ENCODE results near the gene RAD23B.
"Not testable (repeated sequence)": the region's sequence is repeated elsewhere in the genome, so short reads cannot be mapped to it uniquely, and the experiment has no call there.

Gene RAD23B

DNA sequence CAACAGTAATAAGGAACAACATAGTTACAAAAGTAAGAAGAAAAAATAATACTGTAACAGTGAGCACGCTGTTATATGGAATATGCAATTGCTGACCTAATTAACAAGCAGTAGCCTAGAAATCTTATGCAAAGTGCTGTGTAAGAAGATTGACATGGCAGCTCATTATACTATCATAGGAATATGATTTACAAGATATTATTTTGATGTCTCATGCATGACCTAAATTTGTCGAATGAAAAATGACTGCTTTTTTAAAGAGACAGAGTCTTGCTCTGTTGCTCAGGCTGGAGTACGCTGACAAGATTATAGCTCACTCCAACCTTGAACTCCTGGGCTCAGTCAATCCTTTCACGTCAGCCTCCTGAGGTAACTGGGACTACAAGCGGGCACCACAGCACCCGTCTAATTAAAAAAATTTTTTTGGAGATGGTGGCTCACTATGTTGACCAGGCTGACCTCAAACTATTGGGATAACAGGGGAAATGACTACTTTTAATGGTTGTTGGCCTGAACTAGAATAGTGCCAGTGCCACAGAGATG, 10.5 kb downstream of the RAD23B start:
- no peak for DNase-seq (ENCODE audit: low spot score)

DNA sequence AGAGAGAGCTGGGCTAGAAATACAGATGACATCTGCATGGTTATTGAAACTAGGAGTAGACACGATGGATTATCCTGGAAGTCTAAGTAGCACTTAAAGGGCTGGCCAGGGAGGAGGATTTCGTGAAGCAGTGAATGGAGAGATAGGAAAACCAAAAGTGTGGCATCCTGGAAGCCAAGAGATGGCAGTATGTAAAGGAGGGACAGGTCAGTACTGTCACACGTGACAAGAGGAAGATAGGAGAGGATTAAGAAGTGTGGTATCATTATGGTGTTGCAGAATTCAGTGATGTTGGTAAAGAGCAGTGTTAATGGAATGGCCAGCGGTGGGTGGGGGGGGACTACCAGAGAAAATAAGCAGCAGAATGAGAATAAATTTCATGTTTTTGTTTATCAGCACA, 11.7 kb downstream of the RAD23B start:
- DNase-seq (ENCODE audit: low spot score) = no peak

DNA sequence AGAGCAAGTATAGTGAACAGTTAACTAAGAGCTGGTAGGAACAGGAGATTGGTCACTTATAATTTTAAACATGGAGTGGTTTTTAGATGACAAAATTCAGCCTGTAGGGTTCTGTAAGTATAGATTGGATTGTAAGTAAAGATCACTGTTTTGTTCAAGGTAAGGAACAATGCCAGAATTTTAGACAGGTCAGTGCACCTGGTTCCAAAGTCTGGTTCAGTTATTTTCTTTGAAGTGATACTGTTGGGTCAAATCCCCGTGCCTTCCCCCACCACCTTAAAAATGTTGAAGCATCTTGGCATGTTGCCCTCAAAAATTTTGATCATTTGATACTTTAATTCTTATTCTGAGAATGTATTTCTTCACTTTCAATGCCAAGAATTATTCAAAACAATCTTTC, 12.9 kb downstream of the RAD23B start:
- DNase-seq (ENCODE audit: low spot score) = no peak

DNA sequence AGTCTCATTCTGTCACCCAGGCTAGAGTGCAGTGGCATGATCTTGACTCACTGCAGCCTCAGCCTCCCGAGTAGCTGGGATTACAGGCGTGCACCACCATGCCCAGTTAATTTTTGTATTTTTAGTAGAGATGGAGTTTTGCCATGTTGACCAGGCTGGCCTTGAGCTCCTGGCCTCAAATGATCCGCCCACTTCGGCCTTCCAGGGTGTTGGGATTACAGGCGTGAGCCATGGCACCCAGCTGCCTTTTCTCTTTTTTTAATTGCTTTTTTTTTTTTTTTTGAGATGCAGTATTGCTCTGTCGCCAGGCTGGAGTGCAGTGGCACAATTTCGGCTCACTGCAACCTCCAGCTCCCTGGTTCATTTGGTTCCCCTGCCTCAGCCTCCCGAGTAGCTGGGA, 13.5 kb downstream of the RAD23B start:
- not testable (repeated sequence) for DNase-seq (ENCODE audit: low spot score)

DNA sequence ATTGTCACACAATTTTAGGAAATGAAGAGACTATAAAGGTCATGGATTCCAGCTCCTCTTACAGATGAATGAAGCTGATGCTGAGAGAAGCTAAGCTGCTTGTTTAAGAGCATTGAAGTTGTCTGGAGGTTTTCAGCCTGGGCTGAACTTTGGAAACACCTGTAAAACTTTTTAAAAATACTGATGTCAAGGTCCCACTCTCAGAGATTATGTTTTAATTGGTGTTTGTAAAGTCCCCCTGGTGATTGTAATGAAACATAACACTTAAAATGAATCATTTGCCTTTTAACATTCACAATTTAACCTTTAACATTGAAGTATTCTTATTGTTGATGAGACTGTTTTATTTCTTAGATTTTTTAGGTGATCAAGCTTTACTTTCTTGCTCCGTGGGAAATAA, 16.4 kb downstream of the RAD23B start:
- DNase-seq (ENCODE audit: low spot score) = no peak

DNA sequence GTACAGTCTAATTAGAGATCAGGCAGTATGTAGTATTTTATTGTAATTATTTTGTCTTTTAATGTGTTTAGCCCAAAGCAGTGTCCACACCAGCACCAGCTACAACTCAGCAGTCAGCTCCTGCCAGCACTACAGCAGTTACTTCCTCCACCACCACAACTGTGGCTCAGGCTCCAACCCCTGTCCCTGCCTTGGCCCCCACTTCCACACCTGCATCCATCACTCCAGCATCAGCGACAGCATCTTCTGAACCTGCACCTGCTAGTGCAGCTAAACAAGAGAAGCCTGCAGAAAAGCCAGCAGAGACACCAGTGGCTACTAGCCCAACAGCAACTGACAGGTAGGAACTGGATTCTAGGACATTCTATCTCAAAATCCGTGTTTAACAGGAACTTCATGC, 23.2 kb downstream of the RAD23B start:
- no peak for DNase-seq (ENCODE audit: low spot score)

DNA sequence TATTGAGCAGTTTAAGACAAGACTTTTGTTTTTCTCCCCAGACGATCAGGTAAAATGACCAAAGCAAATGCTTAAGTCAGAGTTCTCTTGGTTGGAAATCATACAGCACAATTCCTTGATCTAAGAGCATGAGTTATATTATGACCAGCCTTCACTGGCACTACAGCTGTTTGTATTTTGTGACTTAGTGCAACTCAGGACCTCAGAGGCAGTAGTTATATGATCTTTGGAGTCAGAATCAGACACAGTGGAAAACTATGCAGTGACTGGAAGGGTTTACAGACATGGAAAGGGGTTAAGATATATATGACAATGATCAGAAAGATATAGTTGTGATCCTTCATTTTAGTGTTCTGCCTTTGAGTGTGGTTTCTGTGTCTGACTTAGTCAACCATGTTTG, 24.3 kb downstream of the RAD23B start:
- no peak for DNase-seq (ENCODE audit: low spot score)

DNA sequence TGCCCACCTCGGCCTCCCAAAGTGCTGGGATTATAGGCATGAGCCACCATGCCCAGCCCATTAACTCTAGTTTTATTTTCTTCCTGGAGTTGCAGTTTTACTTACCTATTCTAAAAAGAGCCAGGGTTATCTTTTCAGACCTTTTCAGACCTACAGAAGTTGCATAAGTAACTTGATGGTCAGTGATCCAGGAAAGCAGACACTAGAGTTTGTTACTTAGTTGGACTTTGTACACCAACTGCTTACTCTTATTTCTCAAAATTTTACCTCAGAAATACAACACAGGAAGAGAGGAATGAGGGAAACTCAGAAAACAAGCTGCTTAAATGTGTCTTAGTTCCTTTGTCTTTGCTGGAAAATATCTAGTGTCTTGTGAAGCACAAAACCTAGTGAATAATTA, 25.4 kb downstream of the RAD23B start:
- no peak for DNase-seq (ENCODE audit: low spot score)

DNA sequence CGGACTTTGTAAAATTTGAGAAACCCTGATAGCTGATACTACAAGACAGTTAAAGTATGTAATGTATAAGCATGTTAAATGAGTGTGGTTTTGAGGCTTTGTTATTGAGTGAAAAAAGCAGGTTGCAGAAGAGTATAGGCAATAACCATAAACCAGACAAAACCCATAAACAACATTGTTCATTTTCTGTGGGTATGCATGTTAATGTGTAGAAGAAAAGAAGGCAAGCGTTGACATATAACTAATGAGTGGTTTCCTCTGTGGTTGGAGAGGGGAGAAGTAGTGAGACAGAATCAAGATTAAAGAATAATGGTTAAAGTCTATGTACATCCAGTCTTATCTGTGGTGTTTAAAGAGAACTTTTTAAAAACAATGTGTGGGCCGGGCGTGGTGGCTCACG, 26.2 kb downstream of the RAD23B start:
- no peak for DNase-seq (ENCODE audit: low spot score)

DNA sequence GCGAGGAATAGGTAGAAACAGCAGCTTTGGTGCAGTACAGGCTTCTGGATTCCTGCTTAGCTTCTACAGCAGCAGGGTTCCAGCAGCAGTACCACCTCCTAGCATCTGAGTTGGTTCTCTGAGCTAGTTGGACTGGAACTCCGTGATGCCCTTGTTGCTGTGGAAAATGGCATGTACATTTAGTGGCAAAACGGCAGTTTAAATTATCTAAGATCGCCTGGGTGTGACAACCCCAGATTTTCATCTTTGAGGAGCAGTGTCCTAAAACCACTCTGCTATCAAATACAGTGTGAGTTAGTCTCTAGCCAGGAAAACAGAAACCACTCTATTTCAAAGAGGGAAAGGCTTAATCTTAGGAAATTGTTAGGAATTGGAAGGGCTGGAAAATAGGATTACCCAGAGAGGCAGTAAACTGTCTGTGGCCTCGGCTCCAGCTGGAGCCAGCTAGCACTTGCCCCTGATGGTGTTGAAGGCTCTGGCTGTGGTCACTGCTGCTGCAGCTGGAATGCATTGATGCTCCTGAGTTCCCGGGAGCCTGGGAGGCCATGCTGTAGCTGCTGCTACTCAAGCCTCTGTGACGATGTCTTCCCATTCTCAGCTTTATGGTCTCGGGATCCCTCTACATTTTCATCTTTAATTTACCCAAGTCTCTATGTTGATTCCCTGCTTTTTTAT, 29.4 kb downstream of the RAD23B start:
- DNase-seq (ENCODE audit: low spot score) = no peak

DNA sequence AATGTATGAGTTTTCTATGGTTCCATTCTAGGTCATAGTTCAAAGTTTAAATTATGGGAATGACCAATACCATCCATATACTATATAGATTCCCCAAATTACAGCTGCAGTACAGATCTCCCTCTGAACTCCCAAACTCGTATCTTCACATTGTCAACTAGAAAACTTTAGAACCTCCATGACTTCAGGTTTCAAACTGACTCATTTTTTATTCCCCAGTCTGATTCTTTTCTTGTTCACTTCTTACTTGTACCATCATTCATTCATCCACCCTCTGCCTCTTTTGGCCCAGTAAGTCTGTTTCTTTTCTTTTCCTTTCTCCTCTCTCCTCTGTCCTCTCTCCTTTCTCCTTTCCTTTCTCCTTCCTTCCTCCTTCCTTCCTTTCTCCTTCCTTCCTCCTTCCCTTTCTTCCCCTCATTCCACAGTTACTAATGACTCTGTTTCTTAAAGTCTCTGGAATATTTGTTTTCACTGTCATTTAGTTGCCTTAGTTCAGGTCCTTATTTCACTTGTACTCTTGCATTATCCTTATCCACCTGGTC, 30.5 kb downstream of the RAD23B start:
- DNase-seq (ENCODE audit: low spot score) = no peak

DNA sequence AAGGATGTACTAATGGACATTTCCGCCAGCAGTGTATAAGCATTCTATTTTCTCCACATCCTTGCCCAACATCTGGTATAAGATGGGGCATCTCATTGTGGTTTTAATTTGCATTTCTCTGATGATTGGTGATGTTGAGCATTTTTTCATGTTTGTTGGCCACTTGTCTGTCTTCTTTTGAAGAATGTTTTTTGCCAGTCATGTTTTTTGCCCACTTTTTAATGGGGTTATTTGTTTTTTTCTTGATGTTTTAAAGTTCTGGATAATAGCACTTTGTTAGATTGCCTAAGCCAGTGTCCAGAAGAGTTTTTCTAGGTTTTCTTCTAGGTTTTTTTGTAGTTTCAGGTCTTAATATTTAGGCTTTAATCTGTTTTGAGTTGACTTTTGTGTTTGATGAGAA, 31.7 kb downstream of the RAD23B start:
- DNase-seq (ENCODE audit: low spot score) = no peak

DNA sequence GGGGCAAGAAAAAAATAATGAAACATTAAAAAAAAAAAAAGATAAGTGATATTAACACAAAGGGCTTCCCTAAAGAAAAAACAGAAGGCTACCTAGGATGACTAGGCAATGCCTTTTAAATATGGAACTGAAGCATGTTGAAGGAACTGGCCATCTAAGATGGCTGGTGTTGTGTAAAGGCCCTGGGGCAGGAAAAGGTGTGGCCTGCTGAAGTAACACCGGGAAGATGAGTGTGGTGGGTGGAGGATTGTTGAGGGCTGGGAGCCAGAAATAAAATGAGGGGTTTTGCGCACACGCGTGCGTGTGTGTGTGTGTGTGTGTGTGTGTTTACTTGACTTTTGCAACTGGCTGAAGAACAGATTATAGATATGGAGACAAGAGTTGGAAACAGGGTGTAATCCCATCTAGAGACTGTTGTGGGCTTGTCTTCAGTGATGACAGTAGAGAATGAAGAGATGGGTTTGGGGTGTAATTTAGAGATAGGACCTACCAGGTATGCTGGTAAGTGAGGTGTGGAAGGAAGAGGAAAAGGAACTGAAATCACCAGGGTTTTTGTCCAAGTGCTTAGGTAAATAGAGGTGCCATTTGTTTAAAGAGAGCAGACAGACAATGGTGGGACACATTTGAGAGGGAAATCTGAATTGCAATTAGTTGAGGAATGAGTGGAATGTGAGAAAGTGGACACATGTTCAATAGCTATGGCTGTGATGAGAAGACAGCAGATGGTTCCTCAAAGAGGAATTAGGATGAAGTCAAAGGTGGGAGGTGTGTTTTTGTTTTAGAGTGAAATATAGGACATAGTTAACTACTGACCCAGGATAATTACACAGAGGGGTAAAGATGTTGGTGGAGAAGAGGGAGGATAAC, 33.9 kb downstream of the RAD23B start:
- no peak for DNase-seq (ENCODE audit: low spot score)

DNA sequence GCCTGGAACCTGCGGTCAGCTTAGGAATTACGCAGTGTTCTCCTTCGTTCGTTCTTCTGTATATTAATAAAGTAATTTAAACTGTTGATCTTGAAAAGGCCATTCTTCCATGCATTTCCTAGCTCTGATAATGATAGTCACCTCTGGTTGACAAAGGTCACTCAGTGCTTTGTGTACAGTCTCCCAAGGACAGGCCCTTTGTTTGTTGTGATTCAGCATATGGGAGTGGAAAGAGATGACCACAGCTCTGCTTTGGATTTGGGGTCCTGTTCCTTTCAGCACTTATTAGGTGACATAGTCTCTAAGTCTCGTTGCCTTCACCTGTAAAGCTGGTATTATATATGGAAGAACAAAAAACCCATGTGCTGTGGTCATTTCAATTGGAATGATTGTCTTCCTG, 39.6 kb downstream of the RAD23B start:
- DNase-seq (ENCODE audit: low spot score) = no peak

DNA sequence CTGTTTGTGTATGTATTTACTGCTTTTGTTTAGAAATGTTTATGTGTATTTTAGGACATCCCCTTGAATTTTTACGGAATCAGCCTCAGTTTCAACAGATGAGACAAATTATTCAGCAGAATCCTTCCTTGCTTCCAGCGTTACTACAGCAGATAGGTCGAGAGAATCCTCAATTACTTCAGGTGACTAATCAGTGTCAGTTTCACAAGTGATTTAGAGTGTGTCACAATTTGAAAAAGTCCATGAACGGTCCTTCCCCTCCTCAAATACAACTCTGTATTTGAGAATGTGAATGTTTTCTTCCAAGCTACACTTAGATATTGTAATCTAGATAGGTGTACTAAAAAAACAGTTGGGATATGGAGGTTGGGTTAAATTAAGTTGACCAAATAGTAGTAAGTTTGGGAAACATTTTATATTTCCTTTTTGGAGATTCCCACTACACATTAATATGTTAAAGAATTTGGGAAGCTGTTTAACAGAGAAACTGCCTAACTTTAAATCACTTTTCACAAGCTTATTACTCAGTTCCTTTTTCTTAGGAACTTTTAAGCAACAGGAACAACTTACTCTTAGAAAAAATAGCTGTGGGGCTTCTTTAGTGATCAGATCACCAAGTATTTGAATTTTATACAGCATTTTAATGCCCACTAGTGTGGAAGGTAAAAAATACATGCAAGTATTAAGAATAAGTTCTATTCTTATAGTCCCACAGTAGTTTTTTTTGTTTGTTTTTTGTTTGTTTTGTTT, 40.9 kb downstream of the RAD23B start:
- DNase-seq (ENCODE audit: low spot score) = no peak

DNA sequence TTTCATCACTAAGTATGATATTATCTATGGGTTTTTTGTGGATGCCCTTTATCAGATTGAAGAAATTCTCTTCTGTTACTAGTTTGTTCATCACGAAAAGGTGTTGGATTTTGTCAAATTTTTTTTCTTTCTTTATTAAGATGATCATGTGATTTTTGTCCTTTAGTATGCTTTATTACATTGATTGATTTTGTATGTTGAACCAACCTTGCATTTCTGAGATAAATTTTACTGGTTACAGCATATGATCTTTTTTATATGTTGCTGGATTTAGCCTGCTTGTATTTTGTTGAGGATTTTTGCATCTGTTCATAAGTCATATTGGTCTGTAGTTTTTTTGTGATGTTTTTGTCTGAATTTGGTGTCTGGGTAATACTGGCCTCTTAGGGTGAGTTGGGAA, 42.8 kb downstream of the RAD23B start:
- DNase-seq (ENCODE audit: low spot score) = no peak

DNA sequence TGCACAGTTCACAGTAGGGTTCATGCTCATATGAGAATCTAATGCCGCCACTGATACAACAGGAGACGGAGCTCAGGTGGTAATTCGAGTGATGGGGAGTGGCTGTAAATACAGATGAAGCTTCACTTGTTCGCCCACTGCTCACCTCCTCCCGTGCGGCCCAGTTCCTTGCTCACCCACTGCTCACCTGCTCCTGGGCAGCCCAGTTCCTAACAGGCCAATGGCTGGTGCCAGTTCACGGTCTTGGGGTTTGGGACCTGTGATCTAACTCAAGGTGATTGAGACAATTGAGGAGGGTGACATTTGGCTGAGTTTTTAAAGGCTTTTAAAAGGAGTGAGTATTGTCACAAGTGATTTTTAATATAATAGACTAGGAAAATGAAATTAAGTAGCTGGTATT, 45.4 kb downstream of the RAD23B start:
- no peak for DNase-seq (ENCODE audit: low spot score)

DNA sequence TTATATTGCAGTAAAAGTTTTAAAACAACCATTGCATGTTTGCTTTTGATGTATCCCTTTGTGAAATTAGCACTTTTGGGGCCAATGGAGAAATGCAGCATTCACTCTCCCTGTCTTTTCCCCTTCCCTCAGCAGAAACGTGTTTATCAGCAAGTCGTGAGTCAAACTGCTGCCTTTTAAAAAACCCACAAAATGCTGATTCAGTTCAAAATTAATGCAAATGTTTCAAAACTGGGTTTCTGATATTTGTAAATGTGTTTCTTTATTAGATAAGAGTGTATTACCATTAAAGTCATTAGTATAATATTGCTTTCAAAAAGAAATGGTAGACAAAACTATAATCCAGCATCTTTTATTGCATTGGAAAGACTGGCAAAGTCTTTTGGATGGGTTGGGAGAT, 47.3 kb downstream of the RAD23B start:
- no peak for DNase-seq (ENCODE audit: low spot score)

DNA sequence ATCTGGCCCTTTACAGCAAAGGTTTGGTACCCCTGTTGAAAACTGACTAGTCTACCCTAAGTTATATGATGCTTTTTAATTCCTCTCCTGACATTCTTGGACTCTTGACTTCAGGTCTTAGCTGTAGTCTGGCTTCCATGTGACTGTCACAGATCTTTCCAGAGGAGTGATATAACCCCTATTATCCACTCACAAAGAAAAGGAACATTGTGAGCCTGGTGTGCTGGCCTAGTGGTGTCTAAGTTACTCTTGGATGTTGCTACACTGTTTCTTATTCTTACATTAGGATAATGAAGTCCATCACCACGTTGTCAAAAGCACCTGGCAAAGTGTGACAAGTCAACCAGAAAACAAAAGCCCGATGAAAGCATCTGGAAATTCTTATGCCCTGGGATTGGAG, 49.8 kb downstream of the RAD23B start:
- no peak for DNase-seq (ENCODE audit: low spot score)

DNA sequence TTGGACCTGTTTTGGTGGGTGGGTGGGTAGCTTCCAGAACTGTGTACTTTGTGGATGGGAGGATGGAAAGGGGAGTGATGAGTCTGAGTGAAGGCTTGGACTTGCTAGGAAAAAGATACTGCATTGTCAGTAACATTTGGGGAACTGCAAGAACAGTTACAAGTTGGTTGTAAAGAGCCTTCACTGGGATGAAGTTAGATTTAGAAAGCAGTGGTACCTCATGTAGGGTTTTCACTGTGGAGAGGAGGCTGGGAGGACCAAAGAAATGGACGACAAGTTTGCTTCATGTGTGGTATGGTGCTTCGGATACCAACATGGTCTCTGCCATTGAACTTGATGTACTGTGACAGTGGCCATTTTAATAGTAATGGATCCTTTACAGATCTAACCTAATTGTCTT, 50.3 kb downstream of the RAD23B start:
- DNase-seq (ENCODE audit: low spot score) = no peak

DNA sequence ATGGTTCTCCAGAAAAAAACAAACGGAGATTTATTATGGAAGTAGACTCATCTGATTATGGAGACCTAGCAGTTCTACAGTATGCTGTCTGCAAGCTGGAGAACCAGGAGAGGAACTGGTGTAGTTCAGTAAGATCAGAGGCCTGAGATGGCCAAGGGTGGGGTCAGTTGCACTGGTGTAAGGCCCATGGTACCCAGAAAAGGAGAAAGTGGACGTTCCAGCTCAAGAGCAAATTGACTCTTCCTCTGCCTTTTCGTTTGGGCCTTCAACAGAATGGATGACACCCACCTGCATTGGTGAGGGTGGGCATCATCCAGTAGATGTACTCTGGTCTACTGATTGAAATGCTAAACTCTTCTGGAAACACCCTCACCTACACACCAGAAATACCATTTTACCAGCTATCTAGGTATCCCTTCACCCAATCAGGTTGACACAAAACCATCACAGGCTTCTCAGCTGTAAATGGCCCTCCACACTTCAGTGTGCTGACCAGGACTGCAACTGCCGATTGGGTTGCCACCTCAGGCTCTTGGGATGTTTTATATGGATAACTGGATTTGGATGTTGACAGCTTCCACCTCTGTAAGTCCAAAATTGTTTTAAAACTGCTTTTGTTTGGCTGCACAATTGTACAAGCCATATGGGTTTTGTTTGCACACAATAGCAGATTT, 51.2 kb downstream of the RAD23B start:
- no peak for DNase-seq (ENCODE audit: low spot score)

DNA sequence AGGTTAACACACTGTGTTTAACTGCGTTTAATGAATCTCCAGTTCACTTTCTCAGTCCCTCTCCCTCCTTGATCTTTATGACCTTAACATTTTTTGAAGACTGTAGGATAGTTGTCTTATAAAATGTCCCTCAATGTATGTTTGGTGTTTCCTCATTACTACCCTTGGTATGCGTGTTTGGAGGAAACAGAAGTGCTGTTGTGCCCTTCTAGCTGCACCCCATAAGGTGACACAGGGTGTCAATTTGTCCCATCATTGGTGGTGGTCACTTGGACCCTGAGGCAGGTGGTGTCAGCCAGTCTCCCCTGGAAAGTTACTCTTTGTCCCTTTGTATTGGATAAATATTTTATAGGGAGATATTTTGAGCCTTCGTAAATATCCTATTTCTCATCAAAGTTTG, 52.3 kb downstream of the RAD23B start:
- DNase-seq (ENCODE audit: low spot score) = no peak

Measured in left forelimb (tissue), 1 donor.